B cell (primary cell): ENCODE measurements around the gene TBX10. TPM values are rescaled to one million over a fixed set of nuclear protein-coding genes. Genes with fewer than 3 reads are reported as not detected.

Source experiments
- ATAC-seq: fragments of 200-7000 bp; cut with Tn5 transposase; one replicate; pipeline ENCODE4 v1.10.0; 2021; ENCODE audit warnings: low read depth, mild to moderate bottlenecking, moderate number of reproducible peaks, moderate library complexity
- CTCF ChIA-PET: fragments of 350-600 bp; sonication (Branson Sonifier 250); formaldehyde crosslinking; loops from one replicate; lab custom pipeline; 2021; ENCODE audit warnings: antibody characterized with exemption, inconsistent platforms; lab: Charles Lee
- POLR2A ChIA-PET: fragments of 350-600 bp; sonication (Branson Sonifier 250); formaldehyde crosslinking; loops from one replicate; lab custom pipeline; 2021; ENCODE audit warnings: antibody characterized with exemption; lab: Charles Lee
- DNase-seq: peaks from one replicate; pipeline ENCODE4 v3.0.0; 2013
- H2AFZ ChIP-seq: 2 replicates; pipeline ENCODE4 v1.6.1; 2012; ENCODE audit warnings: mild to moderate bottlenecking, low read depth, low read length; ENCODE audit not compliant: insufficient read depth, poor library complexity, severe bottlenecking
- H3K27ac ChIP-seq, 2 donors: 1 replicate in 1 of 2; 2 replicates in 1 of 2; pipeline ENCODE4 v1.5.1; 2012 to 2013; ENCODE audit warnings: low read length in 2 of 2, mild to moderate bottlenecking in 2 of 2, moderate library complexity in 1 of 2
- H3K27me3 ChIP-seq, 4 experiments: fragments of 200-600 bp in 1 of 4; sonication (generic) in 1 of 4; replicated peaks in 1 of 4; 1 replicate in 2 of 4; 2 replicates in 2 of 4; pipeline versions ENCODE4 v1.6.1 to v1.7.0; 2013 to 2016; ENCODE audit warnings: low read length in 3 of 4, mild to moderate bottlenecking in 2 of 4, mixed read lengths in 1 of 4, moderate library complexity in 1 of 4; ENCODE audit not compliant: insufficient read depth in 4 of 4, control insufficient read depth in 3 of 4; ENCODE audit errors: control extremely low read depth in 1 of 4
- H3K36me3 ChIP-seq, 2 experiments: replicated peaks in 1 of 2; 1 replicate in 1 of 2; 2 replicates in 1 of 2; pipeline versions ENCODE4 v1.6.1 to v1.7.1; 2013; ENCODE audit warnings: low read length in 1 of 2; ENCODE audit not compliant: insufficient read depth in 2 of 2, control insufficient read depth in 1 of 2; ENCODE audit errors: control extremely low read depth in 1 of 2, extremely low read depth in 1 of 2
- H3K4me1 ChIP-seq, 2 donors: fragments of 200-600 bp in 1 of 2; sonication (generic) in 1 of 2; 1 replicate in 1 of 2; 2 replicates in 1 of 2; pipeline versions ENCODE4 v1.5.1 to v1.6.1; 2013 to 2017; ENCODE audit warnings: low read length in 2 of 2; ENCODE audit not compliant: control insufficient read depth in 2 of 2, insufficient read depth in 2 of 2
- H3K4me2 ChIP-seq: replicated peaks from 2 replicates; pipeline ENCODE3; 2012; ENCODE audit warnings: mild to moderate bottlenecking, low read depth, low read length; ENCODE audit not compliant: poor library complexity, severe bottlenecking
- H3K4me3 ChIP-seq, 5 experiments: fragments of 200-600 bp in 1 of 5; sonication (generic) in 1 of 5; 1 replicate in 3 of 5; 2 replicates in 2 of 5; pipeline versions ENCODE4 v1.5.1 to v1.7.0; 2011 to 2016; ENCODE audit warnings: low read length in 4 of 5, mild to moderate bottlenecking in 4 of 5, low read depth in 2 of 5, control low read depth in 1 of 5, moderate library complexity in 1 of 5; ENCODE audit not compliant: insufficient read depth in 1 of 5; ENCODE audit errors: control extremely low read depth in 1 of 5, extremely low read depth in 1 of 5
- H3K79me2 ChIP-seq: fragments of 200-600 bp; sonication (generic); one replicate; pipeline ENCODE4 v1.6.0; 2016; ENCODE audit warnings: low read length; ENCODE audit not compliant: control insufficient read depth, insufficient read depth
- H3K9ac ChIP-seq: fragments of 200-600 bp; sonication (generic); 2 replicates; pipeline ENCODE4 v1.6.1; 2017; ENCODE audit warnings: mild to moderate bottlenecking, low read length, moderate library complexity
- H3K9me3 ChIP-seq, 3 donors: one replicate each; pipeline versions ENCODE4 v1.6.1 to v1.7.1; 2013; ENCODE audit warnings: low read length in 2 of 3; ENCODE audit not compliant: control insufficient read depth in 2 of 3, insufficient read depth in 1 of 3; ENCODE audit errors: control extremely low read depth in 1 of 3
- H4K20me1 ChIP-seq: 2 replicates; pipeline ENCODE4 v1.6.0; 2012; ENCODE audit warnings: mild to moderate bottlenecking, low read length; ENCODE audit not compliant: insufficient read depth, control insufficient read depth, poor library complexity, severe bottlenecking
- H3K27ac Mint-ChIP-seq: one replicate; pipeline ENCODE4 v1.8.0; 2021; ENCODE audit warnings: mixed read lengths
- H3K27me3 Mint-ChIP-seq: one replicate; pipeline ENCODE4 v1.8.0; 2021; ENCODE audit warnings: mixed read lengths
- H3K4me1 Mint-ChIP-seq: one replicate; pipeline ENCODE4 v1.8.0; 2021; ENCODE audit warnings: mixed read lengths
- H3K4me3 Mint-ChIP-seq: one replicate; pipeline ENCODE4 v1.8.0; 2021; ENCODE audit warnings: mixed read lengths
- H3K9me3 Mint-ChIP-seq: one replicate; pipeline ENCODE4 v1.8.0; 2022; ENCODE audit warnings: mixed read lengths; ENCODE audit not compliant: insufficient read depth
- CTCF ChIP-seq: fragments of 200-600 bp; IDR thresholded peaks from one replicate; pipeline ENCODE4 v1.8.0; 2022; ENCODE audit warnings: antibody characterized with exemption, mild to moderate bottlenecking
- EZH2 ChIP-seq: IDR thresholded peaks from 2 replicates; pipeline ENCODE4 v1.6.1; 2012; ENCODE audit warnings: borderline replicate concordance, low read depth, mild to moderate bottlenecking, moderate library complexity, low read length; ENCODE audit not compliant: insufficient read depth, poor library complexity, severe bottlenecking
- WGBS: methylation state at CpG from one replicate; pipeline ENCODE4 v1.1.5; 2013; ENCODE audit warnings: missing lambda C conversion rate; ENCODE audit not compliant: insufficient coverage; 5-methylcytosine and 5-hydroxymethylcytosine counted together
- intact Hi-C: fragments of 100-400 bp; cut with micrococcal nuclease; formaldehyde crosslinking; loops from one replicate; pipeline ENCODE4 v1.10.0; 2022
- polyA plus RNA-seq: library from polyadenylated mRNA; depleted of rRNA; stranded (reverse); fragments of >200 nt; gene quantifications from 2 replicates; pipeline ENCODE4 v1.2.3, GENCODE V29; 2012
- total RNA-seq, 2 donors: library from RNA; stranded (reverse); fragments of 120-200 nt in 1 of 2; gene quantifications; 1 replicate in 1 of 2; 2 replicates in 1 of 2; pipeline versions ENCODE4 v1.2.3 to v1.2.4, GENCODE V29; 2013 to 2022

The TBX10 gene
- total and polyA plus RNA-seq, 2 donors (not counting 1 experiment from before 2014, with no cell fraction given), result not detected

DNA sequence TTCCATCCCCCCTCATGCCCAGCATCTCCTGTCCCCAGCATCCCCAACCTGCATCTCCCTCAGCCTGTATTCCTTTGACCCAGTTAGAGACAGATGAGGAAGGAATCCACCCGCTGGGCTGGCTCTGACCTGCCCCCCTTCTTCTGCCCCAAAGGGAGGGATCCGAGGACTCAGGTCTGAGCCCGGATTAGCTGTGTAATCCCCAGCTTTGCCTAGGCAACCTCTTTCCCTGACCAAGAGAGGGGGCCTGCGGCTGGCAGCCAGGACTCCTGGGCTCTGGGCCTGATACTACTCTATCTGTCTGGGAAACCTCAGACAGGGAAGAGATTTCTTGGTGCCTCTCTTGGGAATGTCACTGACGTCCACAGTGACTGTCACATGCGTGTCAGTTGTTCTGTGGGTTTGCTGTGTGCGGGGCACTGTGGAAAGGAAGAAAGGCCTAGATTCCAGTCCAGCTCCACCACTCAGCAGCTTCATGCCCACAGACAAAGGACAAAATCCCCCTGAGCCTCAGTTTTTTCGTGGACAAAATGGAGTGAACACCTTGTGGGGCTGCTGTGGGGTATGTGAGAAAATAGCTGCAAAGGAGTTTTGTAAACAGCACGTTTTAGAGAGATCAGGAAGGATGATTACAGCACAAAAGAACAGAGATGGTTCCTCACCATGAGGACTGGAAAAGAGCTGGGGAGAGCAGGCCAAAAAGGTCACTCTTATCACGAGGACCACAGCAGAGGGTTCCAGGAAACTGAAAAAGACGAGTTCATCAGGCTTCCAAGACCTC, 34.1 kb downstream of the TBX10 start:
- WGBS, result 83% methylated on average over 8 of the region's 11 CpGs
- Mint-ChIP-seq H3K27me3 (peaks cover 21% of the 10 kb centered on the region), H3K4me3 (peak overlapping the region; percentile 51), H3K4me1 (peaks cover 29% of the 10 kb centered on the region), H3K27ac (peak overlapping the region; percentile 53), H3K9me3 (no peaks in the 10 kb centered on the region)
- no peak for ATAC-seq
- peaks cover 0 to 23% (median 6%) of the 10 kb centered on the region in 4 experiments for H3K27me3 ChIP-seq
- no peak overlapping the region for H3K9ac ChIP-seq
- no peak overlapping the region for H3K4me3 ChIP-seq
- POLR2A ChIA-PET, result interaction anchor here (0.7 to 1.1 kb wide), 2 partner anchors 23 to 745 kb away, joined by 4 to 15 read pairs; no protein-coding TSS in a partner anchor
- H3K4me1 ChIP-seq, result peaks cover 22 to 29% of the 10 kb centered on the region in 2 donors
- intact Hi-C loops, result loop anchor here (1.0 kb wide), 7 partner anchors 9 to 204 kb away; partner anchors contain the start of genes CDK2AP2, GSTP1 and PPP1CA
- no peak overlapping the region for H2AFZ ChIP-seq
- CTCF ChIA-PET, result interaction anchor here (1.2 to 1.5 kb wide), 2 partner anchors 25 to 33 kb away, joined by 4 to 6 read pairs; partner anchors contain the start of gene NUDT8
- H3K9me3 ChIP-seq, result no peaks in the 10 kb centered on the region
- no peaks in the 10 kb centered on the region for H4K20me1 ChIP-seq
- H3K4me2 ChIP-seq, result no peak overlapping the region
- no peak for TF ChIP-seq EZH2
- no peak for TF ChIP-seq CTCF
- H3K36me3 ChIP-seq, result peaks cover 0 to 22% of the 10 kb centered on the region in 2 experiments
- no peak overlapping the region for H3K27ac ChIP-seq
- no peak for DNase-seq
- H3K79me2 ChIP-seq, result peaks cover 26% of the 10 kb centered on the region

DNA sequence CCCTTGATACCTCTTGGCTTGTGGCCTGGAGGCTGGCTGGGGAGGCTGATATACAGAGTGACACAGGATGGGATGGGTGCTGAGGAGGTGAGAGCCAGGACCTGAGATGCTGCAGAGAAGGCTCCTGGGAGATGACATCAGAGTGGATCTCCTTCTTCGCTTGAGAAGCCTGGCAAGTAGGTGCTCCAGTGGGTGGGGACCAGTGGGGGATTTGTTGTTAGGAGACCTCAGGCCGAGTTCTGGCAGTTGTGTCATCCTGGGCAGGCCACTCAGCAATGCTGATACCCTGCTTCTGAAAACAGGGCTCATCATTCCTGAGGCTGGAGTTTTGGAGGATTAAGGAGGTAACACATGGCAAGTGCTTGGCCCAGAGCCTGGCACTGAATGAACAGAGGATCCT, 34.7 kb downstream of the TBX10 start:
- H3K27me3 Mint-ChIP-seq, result peaks cover 21% of the 10 kb centered on the region
- peaks cover 28 to 35% of the 10 kb centered on the region in 2 donors for H3K4me1 ChIP-seq
- H3K9me3 Mint-ChIP-seq, result no peaks in the 10 kb centered on the region
- peaks cover 35% of the 10 kb centered on the region for H3K4me1 Mint-ChIP-seq
- peaks cover 0 to 17% of the 10 kb centered on the region in 2 experiments for H3K36me3 ChIP-seq
- no peaks in the 10 kb centered on the region for H4K20me1 ChIP-seq
- POLR2A ChIA-PET, result interaction anchor here (1.1 kb wide), 1 partner anchor 22 kb away, joined by 4 read pairs; no protein-coding TSS in a partner anchor
- H3K79me2 ChIP-seq, result peaks cover 26% of the 10 kb centered on the region
- peak overlapping the region; percentile 44 for H3K4me3 Mint-ChIP-seq
- H3K9ac ChIP-seq, result no peak overlapping the region
- DNase-seq, result no peak
- no peak overlapping the region for H3K4me3 ChIP-seq
- WGBS, result 96% methylated on average over 2 of the region's 2 CpGs
- CTCF ChIA-PET, result no interaction called here
- no peak overlapping the region for H3K4me2 ChIP-seq
- no peaks in the 10 kb centered on the region for H3K9me3 ChIP-seq
- ATAC-seq, result no peak
- intact Hi-C loops, result no loop called here
- H3K27ac ChIP-seq, result no peak overlapping the region
- TF ChIP-seq CTCF (no peak), EZH2 (no peak)
- no peak overlapping the region for H2AFZ ChIP-seq
- peaks cover 0 to 23% (median 6%) of the 10 kb centered on the region in 4 experiments for H3K27me3 ChIP-seq
- H3K27ac Mint-ChIP-seq, result peak overlapping the region; percentile 46
